GM12878 (cell line): ENCODE data around the gene C4orf51. TPM values are rescaled to one million over a fixed set of nuclear protein-coding genes. Genes with fewer than 3 reads are reported as not detected.

Experiments used
- ATAC-seq: fragments of 200-7000 bp; cut with Tn5 transposase; 3 replicates; pipeline ENCODE4 v1.9.1; 2020; ENCODE audit warnings: mild to moderate bottlenecking, moderate library complexity
- BruUV-seq: library from RNA; stranded (reverse); fragments of 400-500 nt; replicated peaks from 2 replicates; lab custom pipeline; 2021; lab: Mats Ljungman, UMichigan
- CTCF ChIA-PET: fragments of 300-600 bp; sonication (Branson Sonifier 250); formaldehyde crosslinking; extraction: SDS; loops from one replicate; lab custom pipeline; 2021; ENCODE audit warnings: inconsistent platforms; lab: Yijun Ruan, JAX
- POLR2A ChIA-PET: fragments of 350-600 bp; formaldehyde crosslinking; extraction: SDS; loops from one replicate; lab custom pipeline; 2021; ENCODE audit warnings: inconsistent platforms; lab: Charles Lee
- RAD21 ChIA-PET: fragments of 300-600 bp; sonication (Branson Sonifier 250); formaldehyde crosslinking; loops from one replicate; lab custom pipeline; 2023; ENCODE audit warnings: antibody characterized with exemption; ENCODE audit not compliant: unreplicated experiment; lab: Charles Lee
- SMC1A ChIA-PET: fragments of 300-600 bp; sonication (Branson Sonifier 250); formaldehyde crosslinking; loops from one replicate; lab custom pipeline; 2023; ENCODE audit not compliant: unreplicated experiment, uncharacterized antibody; lab: Charles Lee
- DNase-seq: peaks from one replicate; pipeline ENCODE4 v3.0.0-alpha.2; 2011; ENCODE audit warnings: low read depth, low spot score
- FAIRE-seq: peaks from 3 replicates; lab custom pipeline; 2011; peaks lifted over from hg19 to GRCh38; lab: Jason Lieb, UNC
- H2AFZ ChIP-seq: 2 replicates; pipeline ENCODE4 v1.6.0; 2011; ENCODE audit warnings: low read depth, low read length, control low read depth; ENCODE audit not compliant: control insufficient read depth
- H3K27ac ChIP-seq: 2 replicates; pipeline ENCODE4 v1.5.1; 2011; ENCODE audit warnings: control low read depth; ENCODE audit not compliant: control insufficient read depth, insufficient read depth
- H3K27me3 ChIP-seq, 2 experiments: replicated peaks in 1 of 2; 2 replicates each; pipeline versions ENCODE4 v1.6.0 to v1.6.1; 2011; ENCODE audit warnings: low read length in 1 of 2; ENCODE audit not compliant: control insufficient read depth in 2 of 2, insufficient read depth in 2 of 2
- H3K36me3 ChIP-seq, 2 experiments: 2 replicates each; pipeline ENCODE4 v1.5.1; 2011; ENCODE audit warnings: low read length in 1 of 2; ENCODE audit not compliant: control insufficient read depth in 2 of 2, insufficient read depth in 2 of 2
- H3K4me1 ChIP-seq: 2 replicates; pipeline ENCODE4 v1.6.1; 2011; ENCODE audit warnings: mild to moderate bottlenecking, low read length, moderate library complexity, mixed read lengths; ENCODE audit not compliant: control insufficient read depth, insufficient read depth
- H3K4me2 ChIP-seq: 2 replicates; pipeline ENCODE4 v1.6.0; 2011; ENCODE audit warnings: control low read depth; ENCODE audit not compliant: control insufficient read depth, insufficient read depth
- H3K4me3 ChIP-seq: fragments of 200-600 bp; sonication (generic); 2 replicates; pipeline ENCODE4 v1.5.1; 2016
- H3K79me2 ChIP-seq: 2 replicates; pipeline ENCODE4 v1.6.0; 2011; ENCODE audit warnings: low read length; ENCODE audit not compliant: control insufficient read depth, insufficient read depth
- H3K9ac ChIP-seq: 2 replicates; pipeline ENCODE4 v1.8.0; 2011; ENCODE audit warnings: low read length, control low read depth, mixed read lengths; ENCODE audit not compliant: control insufficient read depth, insufficient read depth
- H3K9me3 ChIP-seq: replicated peaks from 3 replicates; pipeline ENCODE4 v1.5.1; 2011; ENCODE audit warnings: mild to moderate bottlenecking, low read length; ENCODE audit not compliant: control insufficient read depth, insufficient read depth
- H4K20me1 ChIP-seq: 2 replicates; pipeline ENCODE4 v1.6.0; 2011; ENCODE audit not compliant: control insufficient read depth, insufficient read depth
- ASH2L ChIP-seq: fragments of 300-600, 200-600 bp; sonication (generic); IDR thresholded peaks from 2 replicates; pipeline ENCODE4 v1.6.1; 2017; ENCODE audit warnings: low read depth, mild to moderate bottlenecking, borderline replicate concordance
- HDAC6 ChIP-seq: fragments of 200-600 bp; sonication (generic); IDR thresholded peaks from one replicate; pipeline ENCODE4 v1.8.0; 2017; ENCODE audit warnings: antibody characterized with exemption; ENCODE audit not compliant: unreplicated experiment
- MTA2 ChIP-seq: fragments of 450-650 bp; IDR thresholded peaks from 2 replicates; pipeline ENCODE4 v1.6.1; 2016; ENCODE audit warnings: low read depth, mild to moderate bottlenecking, moderate library complexity
- PML ChIP-seq: IDR thresholded peaks from 2 replicates; pipeline ENCODE4 v1.6.1; 2012; ENCODE audit warnings: low read length, inconsistent platforms
- POLR2A ChIP-seq: IDR thresholded peaks from 2 replicates; pipeline ENCODE4 v1.6.1; 2011; ENCODE audit warnings: low read depth, mild to moderate bottlenecking, low read length
- in situ Hi-C: fragments of 300-500 bp; cut with MboI; formaldehyde crosslinking; loops from 9 replicates; pipeline ENCODE4 v1.14.3; 2018; ENCODE audit warnings: mixed read lengths
- intact Hi-C: fragments of 100-400 bp; cut with micrococcal nuclease; formaldehyde crosslinking; loops from one replicate; pipeline ENCODE4 v1.14.2; 2022; ENCODE audit not compliant: unreplicated experiment
- polyA plus RNA-seq, 11 experiments: library from polyadenylated mRNA; depleted of rRNA in 4 of 11; unstranded in 6 of 11; stranded (reverse) in 5 of 11; fragments of >200 nt; fragmentation: Nextera tagmentation in 4 of 11; fragmentation: Illumina TruSeq in 1 of 11; extraction: Ambion mirVana in 4 of 11; extraction: Trizol in 1 of 11; gene quantifications; 1 replicate in 1 of 11; 2 replicates in 10 of 11; pipeline versions ENCODE4 v1.2.1 to v1.2.3, GENCODE V29; 2011 to 2016; ENCODE audit warnings: inconsistent platforms in 2 of 11, missing spikeins in 2 of 11, low read depth in 1 of 11
- total RNA-seq, 4 experiments: library from RNA; depleted of rRNA in 3 of 4; stranded (reverse); fragments of >200 nt in 3 of 4; fragmentation: Illumina TruSeq in 1 of 4; extraction: Trizol in 1 of 4; gene quantifications; 2 replicates each; pipeline versions ENCODE4 v1.2.1 to v1.2.3, GENCODE V29; 2013 to 2021
- TF ChIP-seq, protein P1 (sequence below): fragments of 450-650 bp; IDR thresholded peaks from 2 replicates; pipeline ENCODE4 v1.6.1; 2014; ENCODE audit warnings: mild to moderate bottlenecking
- TF ChIP-seq, protein P2 (sequence below): fragments of 450-650 bp; IDR thresholded peaks from 2 replicates; pipeline ENCODE4 v1.6.1; 2017; ENCODE audit warnings: mild to moderate bottlenecking, moderate library complexity
- TF ChIP-seq, protein P3 (sequence below): fragments of 450-650 bp; IDR thresholded peaks from 2 replicates; pipeline ENCODE4 v1.6.1; 2017; ENCODE audit warnings: mild to moderate bottlenecking
- TF ChIP-seq, protein P4 (sequence below): fragments of 450-650 bp; IDR thresholded peaks from 2 replicates; pipeline ENCODE4 v1.6.1; 2016; ENCODE audit warnings: mild to moderate bottlenecking

The C4orf51 gene
- total and polyA plus RNA-seq, 10 of the 15 experiments (the other 5 are each of a cell fraction or from before 2014, with no cell fraction given): not detected

DNA sequence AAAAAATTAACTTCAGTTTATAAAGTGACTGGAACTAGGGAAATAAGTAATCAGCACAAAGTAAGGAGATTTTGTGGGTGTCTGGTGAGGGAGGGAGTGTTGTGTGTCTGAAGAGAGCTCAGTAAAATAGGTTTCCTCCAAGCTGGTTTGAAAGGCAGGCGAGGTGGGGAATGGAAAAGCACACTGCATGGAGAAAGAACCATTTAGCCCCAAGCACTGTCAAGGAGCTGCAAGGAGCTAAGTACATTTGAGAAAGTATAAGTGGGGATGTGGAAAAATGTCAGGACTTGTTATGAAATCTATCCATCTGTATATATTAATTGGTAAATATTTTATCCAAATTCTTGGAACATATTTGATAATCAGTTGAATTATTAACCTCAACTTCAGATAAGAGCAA lies 956 bp downstream of the C4orf51 start (continued):
- TF ChIP-seq POLR2A (no peak), PML (no peak)
- TF ChIP-seq, protein P1, sequence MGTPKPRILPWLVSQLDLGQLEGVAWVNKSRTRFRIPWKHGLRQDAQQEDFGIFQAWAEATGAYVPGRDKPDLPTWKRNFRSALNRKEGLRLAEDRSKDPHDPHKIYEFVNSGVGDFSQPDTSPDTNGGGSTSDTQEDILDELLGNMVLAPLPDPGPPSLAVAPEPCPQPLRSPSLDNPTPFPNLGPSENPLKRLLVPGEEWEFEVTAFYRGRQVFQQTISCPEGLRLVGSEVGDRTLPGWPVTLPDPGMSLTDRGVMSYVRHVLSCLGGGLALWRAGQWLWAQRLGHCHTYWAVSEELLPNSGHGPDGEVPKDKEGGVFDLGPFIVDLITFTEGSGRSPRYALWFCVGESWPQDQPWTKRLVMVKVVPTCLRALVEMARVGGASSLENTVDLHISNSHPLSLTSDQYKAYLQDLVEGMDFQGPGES: no peak

DNA sequence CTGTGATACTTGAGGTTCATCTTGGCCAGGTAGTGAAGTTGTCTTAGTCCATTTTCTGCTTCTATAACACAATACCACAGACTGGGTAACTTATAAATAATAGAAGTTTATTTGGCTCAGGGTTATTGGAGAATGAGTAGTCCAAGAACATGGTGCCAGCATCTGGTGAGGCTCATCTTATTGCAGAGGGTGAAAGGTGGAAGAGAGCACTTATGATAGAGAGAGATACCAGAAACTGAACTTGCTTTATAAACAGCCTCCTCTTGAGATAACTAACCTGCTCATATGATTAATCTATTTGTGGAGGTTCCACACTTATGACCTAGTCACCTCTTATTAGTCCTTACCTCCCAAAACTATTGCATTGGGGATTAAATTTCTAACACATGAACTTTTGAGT lies 1.6 kb downstream of the C4orf51 start:
- ATAC-seq: no peak
- no peaks in the 10 kb centered on the region for H3K4me1 ChIP-seq
- TF ChIP-seq, protein P2, sequence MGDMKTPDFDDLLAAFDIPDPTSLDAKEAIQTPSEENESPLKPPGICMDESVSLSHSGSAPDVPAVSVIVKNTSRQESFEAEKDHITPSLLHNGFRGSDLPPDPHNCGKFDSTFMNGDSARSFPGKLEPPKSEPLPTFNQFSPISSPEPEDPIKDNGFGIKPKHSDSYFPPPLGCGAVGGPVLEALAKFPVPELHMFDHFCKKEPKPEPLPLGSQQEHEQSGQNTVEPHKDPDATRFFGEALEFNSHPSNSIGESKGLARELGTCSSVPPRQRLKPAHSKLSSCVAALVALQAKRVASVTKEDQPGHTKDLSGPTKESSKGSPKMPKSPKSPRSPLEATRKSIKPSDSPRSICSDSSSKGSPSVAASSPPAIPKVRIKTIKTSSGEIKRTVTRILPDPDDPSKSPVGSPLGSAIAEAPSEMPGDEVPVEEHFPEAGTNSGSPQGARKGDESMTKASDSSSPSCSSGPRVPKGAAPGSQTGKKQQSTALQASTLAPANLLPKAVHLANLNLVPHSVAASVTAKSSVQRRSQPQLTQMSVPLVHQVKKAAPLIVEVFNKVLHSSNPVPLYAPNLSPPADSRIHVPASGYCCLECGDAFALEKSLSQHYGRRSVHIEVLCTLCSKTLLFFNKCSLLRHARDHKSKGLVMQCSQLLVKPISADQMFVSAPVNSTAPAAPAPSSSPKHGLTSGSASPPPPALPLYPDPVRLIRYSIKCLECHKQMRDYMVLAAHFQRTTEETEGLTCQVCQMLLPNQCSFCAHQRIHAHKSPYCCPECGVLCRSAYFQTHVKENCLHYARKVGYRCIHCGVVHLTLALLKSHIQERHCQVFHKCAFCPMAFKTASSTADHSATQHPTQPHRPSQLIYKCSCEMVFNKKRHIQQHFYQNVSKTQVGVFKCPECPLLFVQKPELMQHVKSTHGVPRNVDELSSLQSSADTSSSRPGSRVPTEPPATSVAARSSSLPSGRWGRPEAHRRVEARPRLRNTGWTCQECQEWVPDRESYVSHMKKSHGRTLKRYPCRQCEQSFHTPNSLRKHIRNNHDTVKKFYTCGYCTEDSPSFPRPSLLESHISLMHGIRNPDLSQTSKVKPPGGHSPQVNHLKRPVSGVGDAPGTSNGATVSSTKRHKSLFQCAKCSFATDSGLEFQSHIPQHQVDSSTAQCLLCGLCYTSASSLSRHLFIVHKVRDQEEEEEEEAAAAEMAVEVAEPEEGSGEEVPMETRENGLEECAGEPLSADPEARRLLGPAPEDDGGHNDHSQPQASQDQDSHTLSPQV: no peak
- TF ChIP-seq ASH2L (no peak), MTA2 (no peak), HDAC6 (no peak)
- TF ChIP-seq, protein P3, sequence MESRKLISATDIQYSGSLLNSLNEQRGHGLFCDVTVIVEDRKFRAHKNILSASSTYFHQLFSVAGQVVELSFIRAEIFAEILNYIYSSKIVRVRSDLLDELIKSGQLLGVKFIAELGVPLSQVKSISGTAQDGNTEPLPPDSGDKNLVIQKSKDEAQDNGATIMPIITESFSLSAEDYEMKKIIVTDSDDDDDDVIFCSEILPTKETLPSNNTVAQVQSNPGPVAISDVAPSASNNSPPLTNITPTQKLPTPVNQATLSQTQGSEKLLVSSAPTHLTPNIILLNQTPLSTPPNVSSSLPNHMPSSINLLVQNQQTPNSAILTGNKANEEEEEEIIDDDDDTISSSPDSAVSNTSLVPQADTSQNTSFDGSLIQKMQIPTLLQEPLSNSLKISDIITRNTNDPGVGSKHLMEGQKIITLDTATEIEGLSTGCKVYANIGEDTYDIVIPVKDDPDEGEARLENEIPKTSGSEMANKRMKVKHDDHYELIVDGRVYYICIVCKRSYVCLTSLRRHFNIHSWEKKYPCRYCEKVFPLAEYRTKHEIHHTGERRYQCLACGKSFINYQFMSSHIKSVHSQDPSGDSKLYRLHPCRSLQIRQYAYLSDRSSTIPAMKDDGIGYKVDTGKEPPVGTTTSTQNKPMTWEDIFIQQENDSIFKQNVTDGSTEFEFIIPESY: no peak
- TF ChIP-seq, protein P4, sequence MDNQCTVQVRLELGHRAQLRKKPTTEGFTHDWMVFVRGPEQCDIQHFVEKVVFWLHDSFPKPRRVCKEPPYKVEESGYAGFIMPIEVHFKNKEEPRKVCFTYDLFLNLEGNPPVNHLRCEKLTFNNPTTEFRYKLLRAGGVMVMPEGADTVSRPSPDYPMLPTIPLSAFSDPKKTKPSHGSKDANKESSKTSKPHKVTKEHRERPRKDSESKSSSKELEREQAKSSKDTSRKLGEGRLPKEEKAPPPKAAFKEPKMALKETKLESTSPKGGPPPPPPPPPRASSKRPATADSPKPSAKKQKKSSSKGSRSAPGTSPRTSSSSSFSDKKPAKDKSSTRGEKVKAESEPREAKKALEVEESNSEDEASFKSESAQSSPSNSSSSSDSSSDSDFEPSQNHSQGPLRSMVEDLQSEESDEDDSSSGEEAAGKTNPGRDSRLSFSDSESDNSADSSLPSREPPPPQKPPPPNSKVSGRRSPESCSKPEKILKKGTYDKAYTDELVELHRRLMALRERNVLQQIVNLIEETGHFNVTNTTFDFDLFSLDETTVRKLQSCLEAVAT: no peak

More for the DNA sequence above, 1.6 kb downstream of the C4orf51 start:
- POLR2A ChIA-PET: no interaction called here
- H3K79me2 ChIP-seq: no peaks in the 10 kb centered on the region
- no peaks in the 10 kb centered on the region for H3K36me3 ChIP-seq
- CTCF ChIA-PET: interaction anchor here (0.6 kb wide), 1 partner anchor 466 kb away, joined by 4 read pairs; no protein-coding TSS in a partner anchor
- DNase-seq: no peak
- in situ Hi-C loops: no loop called here
- H3K4me3 ChIP-seq: no peak overlapping the region
- RAD21 ChIA-PET: no interaction called here
- intact Hi-C loops: no loop called here
- no peaks in the 10 kb centered on the region for H4K20me1 ChIP-seq
- H3K27ac ChIP-seq: no peak overlapping the region
- H3K9ac ChIP-seq: no peak overlapping the region
- no peak overlapping the region for H3K4me2 ChIP-seq
- no peak for FAIRE-seq
- no peaks in the 10 kb centered on the region for H3K9me3 ChIP-seq
- SMC1A ChIA-PET: interaction anchor here (1.1 to 1.4 kb wide), 2 partner anchors 9 to 160 kb away, joined by 3 to 4 read pairs; no protein-coding TSS in a partner anchor
- BruUV-seq: no TSS peak
- no peak overlapping the region for H2AFZ ChIP-seq
- no peaks in the 10 kb centered on the region for H3K27me3 ChIP-seq
